GM12878 (cell line): ENCODE data around the gene TMC2. TPM values are rescaled to one million over a fixed set of nuclear protein-coding genes. Genes with fewer than 3 reads are reported as not detected.

Source experiments
- ATAC-seq: fragments of 200-7000 bp; cut with Tn5 transposase; 3 replicates; pipeline ENCODE4 v1.9.1; 2020; ENCODE audit warnings: mild to moderate bottlenecking, moderate library complexity
- BruUV-seq: library from RNA; stranded (reverse); fragments of 400-500 nt; replicated peaks from 2 replicates; lab custom pipeline; 2021; lab: Mats Ljungman, UMichigan
- CTCF ChIA-PET: fragments of 300-600 bp; sonication (Branson Sonifier 250); formaldehyde crosslinking; extraction: SDS; loops from one replicate; lab custom pipeline; 2021; ENCODE audit warnings: inconsistent platforms; lab: Yijun Ruan, JAX
- POLR2A ChIA-PET: fragments of 350-600 bp; formaldehyde crosslinking; extraction: SDS; loops from one replicate; lab custom pipeline; 2021; ENCODE audit warnings: inconsistent platforms; lab: Charles Lee
- RAD21 ChIA-PET: fragments of 300-600 bp; sonication (Branson Sonifier 250); formaldehyde crosslinking; loops from one replicate; lab custom pipeline; 2023; ENCODE audit warnings: antibody characterized with exemption; ENCODE audit not compliant: unreplicated experiment; lab: Charles Lee
- SMC1A ChIA-PET: fragments of 300-600 bp; sonication (Branson Sonifier 250); formaldehyde crosslinking; loops from one replicate; lab custom pipeline; 2023; ENCODE audit not compliant: unreplicated experiment, uncharacterized antibody; lab: Charles Lee
- DNase-seq: peaks from one replicate; pipeline ENCODE4 v3.0.0-alpha.2; 2011; ENCODE audit warnings: low read depth, low spot score
- FAIRE-seq: peaks from 3 replicates; lab custom pipeline; 2011; peaks lifted over from hg19 to GRCh38; lab: Jason Lieb, UNC
- H2AFZ ChIP-seq: 2 replicates; pipeline ENCODE4 v1.6.0; 2011; ENCODE audit warnings: low read depth, low read length, control low read depth; ENCODE audit not compliant: control insufficient read depth
- H3K27ac ChIP-seq: 2 replicates; pipeline ENCODE4 v1.5.1; 2011; ENCODE audit warnings: control low read depth; ENCODE audit not compliant: control insufficient read depth, insufficient read depth
- H3K27me3 ChIP-seq, 2 experiments: replicated peaks in 1 of 2; 2 replicates each; pipeline versions ENCODE4 v1.6.0 to v1.6.1; 2011; ENCODE audit warnings: low read length in 1 of 2; ENCODE audit not compliant: control insufficient read depth in 2 of 2, insufficient read depth in 2 of 2
- H3K36me3 ChIP-seq, 2 experiments: 2 replicates each; pipeline ENCODE4 v1.5.1; 2011; ENCODE audit warnings: low read length in 1 of 2; ENCODE audit not compliant: control insufficient read depth in 2 of 2, insufficient read depth in 2 of 2
- H3K4me1 ChIP-seq: 2 replicates; pipeline ENCODE4 v1.6.1; 2011; ENCODE audit warnings: mild to moderate bottlenecking, low read length, moderate library complexity, mixed read lengths; ENCODE audit not compliant: control insufficient read depth, insufficient read depth
- H3K4me2 ChIP-seq: 2 replicates; pipeline ENCODE4 v1.6.0; 2011; ENCODE audit warnings: control low read depth; ENCODE audit not compliant: control insufficient read depth, insufficient read depth
- H3K4me3 ChIP-seq: fragments of 200-600 bp; sonication (generic); 2 replicates; pipeline ENCODE4 v1.5.1; 2016
- H3K79me2 ChIP-seq: 2 replicates; pipeline ENCODE4 v1.6.0; 2011; ENCODE audit warnings: low read length; ENCODE audit not compliant: control insufficient read depth, insufficient read depth
- H3K9ac ChIP-seq: 2 replicates; pipeline ENCODE4 v1.8.0; 2011; ENCODE audit warnings: low read length, control low read depth, mixed read lengths; ENCODE audit not compliant: control insufficient read depth, insufficient read depth
- H3K9me3 ChIP-seq: replicated peaks from 3 replicates; pipeline ENCODE4 v1.5.1; 2011; ENCODE audit warnings: mild to moderate bottlenecking, low read length; ENCODE audit not compliant: control insufficient read depth, insufficient read depth
- H4K20me1 ChIP-seq: 2 replicates; pipeline ENCODE4 v1.6.0; 2011; ENCODE audit not compliant: control insufficient read depth, insufficient read depth
- CHD2 ChIP-seq: IDR thresholded peaks from 2 replicates; pipeline ENCODE4 v1.6.1; 2011; ENCODE audit warnings: low read depth, low read length, improper control_type of control experiment, borderline replicate concordance
- CREB1 ChIP-seq: IDR thresholded peaks from 2 replicates; pipeline ENCODE4 v1.6.1; 2012; ENCODE audit warnings: low read depth, mild to moderate bottlenecking, inconsistent platforms
- GATAD2B ChIP-seq: fragments of 450-650 bp; conservative IDR thresholded peaks from 2 replicates; pipeline ENCODE4 v1.6.1; 2017; ENCODE audit warnings: low read depth, mild to moderate bottlenecking, moderate library complexity
- IKZF1 ChIP-seq: fragments of 450-650 bp; conservative IDR thresholded peaks from 2 replicates; pipeline ENCODE4 v1.6.1; 2017; ENCODE audit warnings: antibody characterized with exemption, mild to moderate bottlenecking
- NBN ChIP-seq: fragments of 450-650 bp; IDR thresholded peaks from 2 replicates; pipeline ENCODE4 v1.6.1; 2016
- NR2C1 ChIP-seq: fragments of 450-650 bp; IDR thresholded peaks from 2 replicates; pipeline ENCODE4 v1.6.1; 2017; ENCODE audit warnings: antibody characterized with exemption, mild to moderate bottlenecking, moderate library complexity
- RAD51 ChIP-seq: fragments of 450-650 bp; IDR thresholded peaks from 2 replicates; pipeline ENCODE4 v1.6.1; 2016; ENCODE audit warnings: moderate library complexity, mild to moderate bottlenecking, inconsistent platforms
- RELA ChIP-seq: fragments of 450-650 bp; IDR thresholded peaks from 2 replicates; pipeline ENCODE4 v1.8.0; 2014; ENCODE audit warnings: borderline replicate concordance; ENCODE audit not compliant: partially characterized antibody
- SRF ChIP-seq, 2 experiments: IDR thresholded peaks; 2 replicates each; pipeline ENCODE4 v1.6.1; 2011; ENCODE audit warnings: low read depth in 2 of 2, low read length in 2 of 2, mild to moderate bottlenecking in 1 of 2, moderate library complexity in 1 of 2
- STAT1 ChIP-seq: fragments of 450-650 bp; conservative IDR thresholded peaks from 2 replicates; pipeline ENCODE4 v1.6.1; 2014; ENCODE audit warnings: antibody characterized with exemption, mild to moderate bottlenecking
- TBL1XR1 ChIP-seq: IDR thresholded peaks from 2 replicates; pipeline ENCODE4 v1.6.1; 2012; ENCODE audit warnings: low read depth, low read length, improper control_type of control experiment
- WRNIP1 ChIP-seq: IDR thresholded peaks from 2 replicates; pipeline ENCODE4 v1.6.1; 2011; ENCODE audit warnings: low read depth, low read length, improper control_type of control experiment, borderline replicate concordance
- WGBS: methylation state at CpG from one replicate; pipeline ENCODE4 v1.1.6; 2016; ENCODE audit warnings: low lambda C conversion rate; ENCODE audit not compliant: insufficient replicate concordance, insufficient coverage; ENCODE audit errors: missing lambda C conversion rate; 5-methylcytosine and 5-hydroxymethylcytosine counted together
- in situ Hi-C: fragments of 300-500 bp; cut with MboI; formaldehyde crosslinking; loops from 9 replicates; pipeline ENCODE4 v1.14.3; 2018; ENCODE audit warnings: mixed read lengths
- intact Hi-C: fragments of 100-400 bp; cut with micrococcal nuclease; formaldehyde crosslinking; loops from one replicate; pipeline ENCODE4 v1.14.2; 2022; ENCODE audit not compliant: unreplicated experiment
- polyA plus RNA-seq, 11 experiments: library from polyadenylated mRNA; depleted of rRNA in 4 of 11; unstranded in 6 of 11; stranded (reverse) in 5 of 11; fragments of >200 nt; fragmentation: Nextera tagmentation in 4 of 11; fragmentation: Illumina TruSeq in 1 of 11; extraction: Ambion mirVana in 4 of 11; extraction: Trizol in 1 of 11; gene quantifications; 1 replicate in 1 of 11; 2 replicates in 10 of 11; pipeline versions ENCODE4 v1.2.1 to v1.2.3, GENCODE V29; 2011 to 2016; ENCODE audit warnings: inconsistent platforms in 2 of 11, missing spikeins in 2 of 11, low read depth in 1 of 11
- total RNA-seq, 4 experiments: library from RNA; depleted of rRNA in 3 of 4; stranded (reverse); fragments of >200 nt in 3 of 4; fragmentation: Illumina TruSeq in 1 of 4; extraction: Trizol in 1 of 4; gene quantifications; 2 replicates each; pipeline versions ENCODE4 v1.2.1 to v1.2.3, GENCODE V29; 2013 to 2021
- TF ChIP-seq, protein P1 (sequence below): IDR thresholded peaks from 2 replicates; pipeline ENCODE4 v1.6.1; 2011; ENCODE audit warnings: low read depth, mild to moderate bottlenecking, low read length, moderate library complexity, borderline replicate concordance; ENCODE audit errors: extremely low read depth
- TF ChIP-seq, protein P2 (sequence below): fragments of 450-650 bp; IDR thresholded peaks from 2 replicates; pipeline ENCODE4 v1.6.1; 2018; ENCODE audit warnings: mild to moderate bottlenecking, low read depth, moderate library complexity; ENCODE audit not compliant: partially characterized antibody
- TF ChIP-seq, protein P3 (sequence below): fragments of 450-650 bp; IDR thresholded peaks from 2 replicates; pipeline ENCODE4 v1.6.1; 2017; ENCODE audit warnings: mild to moderate bottlenecking, low read depth, inconsistent platforms; ENCODE audit not compliant: poor library complexity, severe bottlenecking

Gene TMC2
- total and polyA plus RNA-seq, 10 of the 15 experiments (the other 5 are each of a cell fraction or from before 2014, with no cell fraction given), result 0.08 TPM; not detected in 9

DNA sequence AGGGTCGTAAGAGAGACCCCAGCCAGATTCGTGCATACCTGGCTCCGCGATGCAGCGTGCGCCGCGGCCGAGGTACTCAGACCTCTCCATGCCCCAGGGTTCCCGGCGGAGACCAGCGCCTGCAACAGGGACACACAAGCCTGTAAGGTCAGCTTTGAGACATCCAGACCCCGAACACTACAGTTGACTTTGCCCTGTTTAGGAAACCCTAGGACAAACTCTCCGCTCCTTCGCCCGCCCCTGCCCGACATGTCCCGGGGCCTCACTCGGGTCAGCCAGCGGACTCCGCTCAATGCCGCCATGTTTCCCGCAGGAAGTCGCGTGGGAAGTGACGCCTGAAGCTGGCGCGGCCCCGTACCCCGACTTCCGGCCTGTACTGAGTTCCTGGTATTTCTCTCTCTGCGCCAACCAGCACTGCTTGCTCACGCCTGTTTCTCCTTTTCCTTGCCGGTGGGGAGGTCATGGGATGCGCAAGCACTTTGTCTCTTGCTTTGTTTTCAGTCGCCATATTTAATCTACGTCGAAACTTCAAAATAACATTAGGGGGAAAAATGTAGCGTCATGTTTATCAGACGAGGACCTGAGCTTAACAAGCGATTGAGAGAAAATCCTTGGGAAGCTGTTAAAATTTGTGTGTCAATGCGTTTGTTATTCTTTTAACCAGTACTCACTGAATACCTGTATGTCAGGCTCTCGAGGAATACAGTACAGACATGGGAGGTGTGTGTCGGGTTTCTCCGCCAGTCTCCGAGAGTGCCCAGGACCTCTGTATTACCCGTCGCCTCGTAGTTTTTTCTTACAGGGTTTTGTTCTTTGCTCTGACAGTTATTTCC lies 127.7 kb downstream of the TMC2 start, which contains the start of gene IDH3B:
TSS of gene IDH3B (minus strand) at position 330 of the 833 bp plus-strand sequence. CDS start at position 302, 28 bp downstream.
- intact Hi-C loops, result no loop called here
- peak; percentile 95 for ATAC-seq
- Histone ChIP-seq H4K20me1 (no peaks in the 10 kb centered on the region), H2AFZ (peak within 1 kb of the TSS; percentile 87), H3K27me3 (peaks cover 0 to 2% of the 10 kb centered on the region in 2 experiments; a peak in 1 of 4 replicates), H3K4me2 (peak within 1 kb of the TSS; percentile 100), H3K79me2 (peaks cover 9% of the 10 kb centered on the region), H3K4me3 (peak within 1 kb of the TSS; percentile 100), H3K4me1 (peaks cover 3% of the 10 kb centered on the region; the same call in 1 of the 2 replicates), H3K36me3 (peaks cover 0 to 10% of the 10 kb centered on the region in 2 experiments; a peak in 2 of 4 replicates), H3K9me3 (no peaks in the 10 kb centered on the region), H3K27ac (peak within 1 kb of the TSS; percentile 81), H3K9ac (peak within 1 kb of the TSS; percentile 92)
- ChIA-PET RAD21 (interaction anchor here (1.4 kb wide), 1 partner anchor 12 kb away, joined by 4 read pairs; the partner anchor contains the start of gene NOP56), CTCF (interaction anchor here (1.3 to 2.2 kb wide), 2 partner anchors 12 to 142 kb away, joined by 3 to 9 read pairs; partner anchors contain the start of gene NOP56), SMC1A (interaction anchor here (3.8 kb wide), 1 partner anchor 11 kb away, joined by 25 read pairs; the partner anchor contains the start of gene NOP56), POLR2A (interaction anchor here (0.9 to 5.1 kb wide), 2 partner anchors 10 to 209 kb away, joined by 3 to 47 read pairs; partner anchors contain the start of genes NOP56 and PTPRA)
- FAIRE-seq, result peak; percentile 99
- BruUV-seq, result TSS peak; percentile 100
- no peak for DNase-seq
- in situ Hi-C loops, result no loop called here
- WGBS, result 14% methylated on average over 49 of the region's 49 CpGs
- TF ChIP-seq, protein P1, sequence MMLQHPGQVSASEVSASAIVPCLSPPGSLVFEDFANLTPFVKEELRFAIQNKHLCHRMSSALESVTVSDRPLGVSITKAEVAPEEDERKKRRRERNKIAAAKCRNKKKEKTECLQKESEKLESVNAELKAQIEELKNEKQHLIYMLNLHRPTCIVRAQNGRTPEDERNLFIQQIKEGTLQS, result peak; percentile 91; the same call in 1 of the 2 replicates
- TF ChIP-seq CHD2 (peak; percentile 73; the same call in 1 of the 2 replicates), NBN (peak; percentile 95), GATAD2B (0 out of 2 replicates have a peak, but pooled peaks have one; percentile 51), TBL1XR1 (no peak), RELA (peak; percentile 39), IKZF1 (peak; percentile 85), SRF (IDR thresholded peaks at IDR 0.05; ENCODE audit: low read depth in 2 of 2, low read length in 2 of 2) (peak; percentile 50 to 95), RAD51 (peak; percentile 19; the same call in 1 of the 2 replicates), WRNIP1 (no peak), CREB1 (peak; percentile 99), STAT1 (peak; percentile 95; the same call in 1 of the 2 replicates), NR2C1 (peak; percentile 70)
- TF ChIP-seq, protein P2, sequence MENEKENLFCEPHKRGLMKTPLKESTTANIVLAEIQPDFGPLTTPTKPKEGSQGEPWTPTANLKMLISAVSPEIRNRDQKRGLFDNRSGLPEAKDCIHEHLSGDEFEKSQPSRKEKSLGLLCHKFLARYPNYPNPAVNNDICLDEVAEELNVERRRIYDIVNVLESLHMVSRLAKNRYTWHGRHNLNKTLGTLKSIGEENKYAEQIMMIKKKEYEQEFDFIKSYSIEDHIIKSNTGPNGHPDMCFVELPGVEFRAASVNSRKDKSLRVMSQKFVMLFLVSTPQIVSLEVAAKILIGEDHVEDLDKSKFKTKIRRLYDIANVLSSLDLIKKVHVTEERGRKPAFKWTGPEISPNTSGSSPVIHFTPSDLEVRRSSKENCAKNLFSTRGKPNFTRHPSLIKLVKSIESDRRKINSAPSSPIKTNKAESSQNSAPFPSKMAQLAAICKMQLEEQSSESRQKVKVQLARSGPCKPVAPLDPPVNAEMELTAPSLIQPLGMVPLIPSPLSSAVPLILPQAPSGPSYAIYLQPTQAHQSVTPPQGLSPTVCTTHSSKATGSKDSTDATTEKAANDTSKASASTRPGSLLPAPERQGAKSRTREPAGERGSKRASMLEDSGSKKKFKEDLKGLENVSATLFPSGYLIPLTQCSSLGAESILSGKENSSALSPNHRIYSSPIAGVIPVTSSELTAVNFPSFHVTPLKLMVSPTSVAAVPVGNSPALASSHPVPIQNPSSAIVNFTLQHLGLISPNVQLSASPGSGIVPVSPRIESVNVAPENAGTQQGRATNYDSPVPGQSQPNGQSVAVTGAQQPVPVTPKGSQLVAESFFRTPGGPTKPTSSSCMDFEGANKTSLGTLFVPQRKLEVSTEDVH, result peak; percentile 91
- TF ChIP-seq, protein P3, sequence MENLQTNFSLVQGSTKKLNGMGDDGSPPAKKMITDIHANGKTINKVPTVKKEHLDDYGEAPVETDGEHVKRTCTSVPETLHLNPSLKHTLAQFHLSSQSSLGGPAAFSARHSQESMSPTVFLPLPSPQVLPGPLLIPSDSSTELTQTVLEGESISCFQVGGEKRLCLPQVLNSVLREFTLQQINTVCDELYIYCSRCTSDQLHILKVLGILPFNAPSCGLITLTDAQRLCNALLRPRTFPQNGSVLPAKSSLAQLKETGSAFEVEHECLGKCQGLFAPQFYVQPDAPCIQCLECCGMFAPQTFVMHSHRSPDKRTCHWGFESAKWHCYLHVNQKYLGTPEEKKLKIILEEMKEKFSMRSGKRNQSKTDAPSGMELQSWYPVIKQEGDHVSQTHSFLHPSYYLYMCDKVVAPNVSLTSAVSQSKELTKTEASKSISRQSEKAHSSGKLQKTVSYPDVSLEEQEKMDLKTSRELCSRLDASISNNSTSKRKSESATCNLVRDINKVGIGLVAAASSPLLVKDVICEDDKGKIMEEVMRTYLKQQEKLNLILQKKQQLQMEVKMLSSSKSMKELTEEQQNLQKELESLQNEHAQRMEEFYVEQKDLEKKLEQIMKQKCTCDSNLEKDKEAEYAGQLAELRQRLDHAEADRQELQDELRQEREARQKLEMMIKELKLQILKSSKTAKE, result peak; percentile 62
